Peyer's patch (tissue), 4 donors: Measurements from ENCODE around the gene UGT1A8. TPM values are rescaled to one million over a fixed set of nuclear protein-coding genes. Genes with fewer than 3 reads are reported as not detected.

Experiments used
- DNase-seq, 3 donors: peaks; one replicate each; pipeline ENCODE4 v3.0.0-alpha.2; 2017 to 2019
- H3K27ac ChIP-seq, 4 donors: fragments of 200-600 bp; sonication (generic); one replicate each; pipeline ENCODE4 v1.5.1; 2016 to 2019
- H3K27me3 ChIP-seq, 2 donors: fragments of 200-600 bp; sonication (generic); one replicate each; pipeline ENCODE4 v1.5.1; 2019
- H3K36me3 ChIP-seq, 3 donors: fragments of 200-600 bp; sonication (generic); one replicate each; pipeline ENCODE4 v1.5.1; 2016 to 2019
- H3K4me1 ChIP-seq, 4 donors: fragments of 200-600 bp; sonication (generic); one replicate each; pipeline ENCODE4 v1.5.1; 2016 to 2019
- H3K4me3 ChIP-seq, 4 donors: fragments of 200-600 bp; sonication (generic); 1 replicate in 3 of 4; 2 replicates in 1 of 4; pipeline ENCODE4 v1.5.1; 2016 to 2019; ENCODE audit warnings: mild to moderate bottlenecking in 1 of 4
- H3K9me3 ChIP-seq, 4 donors: fragments of 200-600 bp; sonication (generic); one replicate each; pipeline ENCODE4 v1.5.1; 2016 to 2019; ENCODE audit warnings: mild to moderate bottlenecking in 1 of 4
- POLR2A ChIP-seq, 2 donors: fragments of 450-650 bp; IDR thresholded peaks; one replicate each; pipeline ENCODE4 v1.5.1; 2017; ENCODE audit warnings: antibody characterized with exemption in 2 of 2, mild to moderate bottlenecking in 2 of 2, moderate library complexity in 2 of 2
- total RNA-seq, 4 donors: library from RNA; depleted of rRNA; stranded (reverse); fragments of >200 nt; gene quantifications; one replicate each; pipeline ENCODE4 v1.1.0, GENCODE V29; 2016
- TF ChIP-seq, protein P1 (sequence below), 6 experiments: fragments of 450-650 bp in 4 of 6; fragments of 200-600 bp in 2 of 6; sonication (generic) in 1 of 6; IDR thresholded peaks; one replicate each; pipeline ENCODE4 v1.5.1; 2017 to 2019; ENCODE audit warnings: antibody characterized with exemption in 6 of 6, mild to moderate bottlenecking in 3 of 6, moderate library complexity in 1 of 6

The UGT1A8 gene
- total RNA-seq, 4 donors from 2014 or later = 2.5 to 19.6 (median 10.5) TPM

DNA sequence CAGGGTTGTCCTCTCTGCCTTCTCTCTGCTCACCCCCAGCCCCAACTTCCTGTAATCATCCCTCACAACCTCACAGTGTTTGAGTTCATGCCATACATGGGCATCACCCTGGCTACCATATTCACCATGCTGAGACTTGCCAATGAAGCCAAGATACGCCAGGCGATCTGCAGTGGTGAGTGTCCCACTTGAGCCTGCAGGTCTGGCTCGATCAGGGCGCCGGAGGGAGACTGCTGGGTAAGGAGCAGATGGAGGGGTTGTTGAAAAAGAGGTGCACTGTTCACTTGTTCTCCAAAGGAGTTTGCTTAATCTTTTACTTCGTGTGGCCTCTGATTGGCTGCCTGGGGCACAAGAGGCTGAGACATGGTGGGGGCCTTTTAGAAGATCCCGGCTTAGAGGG lies 175.3 kb downstream of the UGT1A8 start:
- no peaks in the 10 kb centered on the region for H3K4me1 ChIP-seq
- H3K36me3 ChIP-seq = no peaks in the 10 kb centered on the region
- no peak overlapping the region for H3K4me3 ChIP-seq
- no peak for DNase-seq
- no peak overlapping the region for H3K27ac ChIP-seq
- no peaks in the 10 kb centered on the region for H3K9me3 ChIP-seq
- TF ChIP-seq, protein P1, sequence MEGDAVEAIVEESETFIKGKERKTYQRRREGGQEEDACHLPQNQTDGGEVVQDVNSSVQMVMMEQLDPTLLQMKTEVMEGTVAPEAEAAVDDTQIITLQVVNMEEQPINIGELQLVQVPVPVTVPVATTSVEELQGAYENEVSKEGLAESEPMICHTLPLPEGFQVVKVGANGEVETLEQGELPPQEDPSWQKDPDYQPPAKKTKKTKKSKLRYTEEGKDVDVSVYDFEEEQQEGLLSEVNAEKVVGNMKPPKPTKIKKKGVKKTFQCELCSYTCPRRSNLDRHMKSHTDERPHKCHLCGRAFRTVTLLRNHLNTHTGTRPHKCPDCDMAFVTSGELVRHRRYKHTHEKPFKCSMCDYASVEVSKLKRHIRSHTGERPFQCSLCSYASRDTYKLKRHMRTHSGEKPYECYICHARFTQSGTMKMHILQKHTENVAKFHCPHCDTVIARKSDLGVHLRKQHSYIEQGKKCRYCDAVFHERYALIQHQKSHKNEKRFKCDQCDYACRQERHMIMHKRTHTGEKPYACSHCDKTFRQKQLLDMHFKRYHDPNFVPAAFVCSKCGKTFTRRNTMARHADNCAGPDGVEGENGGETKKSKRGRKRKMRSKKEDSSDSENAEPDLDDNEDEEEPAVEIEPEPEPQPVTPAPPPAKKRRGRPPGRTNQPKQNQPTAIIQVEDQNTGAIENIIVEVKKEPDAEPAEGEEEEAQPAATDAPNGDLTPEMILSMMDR (IDR thresholded peaks at IDR 0.05) = no peak
- TF ChIP-seq POLR2A (IDR thresholded peaks at IDR 0.05) = no peak
- no peaks in the 10 kb centered on the region for H3K27me3 ChIP-seq

- H3K4me3 ChIP-seq = no peak overlapping the region
- no peaks in the 10 kb centered on the region for H3K27me3 ChIP-seq
- H3K27ac ChIP-seq = no peak overlapping the region
- H3K36me3 ChIP-seq = no peaks in the 10 kb centered on the region
- DNase-seq = no peak
- TF ChIP-seq, protein P1 (IDR thresholded peaks at IDR 0.05) = no peak
- no peak for TF ChIP-seq POLR2A (IDR thresholded peaks at IDR 0.05)
- no peaks in the 10 kb centered on the region for H3K4me1 ChIP-seq
- H3K9me3 ChIP-seq = no peaks in the 10 kb centered on the region
Measured at GRCh38 chr2:233793465-233794127, 176.2 kb downstream of the UGT1A8 start.

DNA sequence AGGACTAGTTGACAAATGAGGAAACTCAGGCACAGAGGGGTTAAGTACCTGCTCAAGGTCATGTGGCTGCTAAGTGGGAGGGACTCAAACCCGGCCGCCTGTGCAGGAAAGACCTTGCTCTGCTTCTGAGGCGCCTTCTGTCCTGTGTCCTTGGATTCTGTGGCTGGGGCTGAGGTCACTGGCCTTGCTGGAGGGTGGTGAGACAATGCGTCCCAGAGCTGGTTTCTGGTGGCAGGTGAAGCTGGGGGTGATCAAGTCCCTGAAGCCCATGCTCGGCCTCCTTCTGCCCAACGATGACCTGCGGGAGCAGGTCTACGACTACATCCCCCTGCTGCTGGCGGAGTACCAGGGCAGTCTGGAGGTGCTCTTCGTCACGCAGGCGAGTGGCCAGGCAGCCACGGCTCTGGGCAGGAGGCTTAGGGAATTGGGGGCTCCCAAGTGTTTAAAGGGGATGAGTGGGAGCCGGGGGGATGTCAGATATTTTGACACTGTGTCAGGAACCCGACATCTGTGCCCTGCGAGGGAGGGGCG lies 176.8 kb downstream of the UGT1A8 start:
- TF ChIP-seq POLR2A (IDR thresholded peaks at IDR 0.05) = no peak
- TF ChIP-seq, protein P1 (IDR thresholded peaks at IDR 0.05) = no peak
- Histone ChIP-seq H3K36me3 (no peaks in the 10 kb centered on the region), H3K27ac (no peak overlapping the region), H3K4me3 (no peak overlapping the region), H3K27me3 (no peaks in the 10 kb centered on the region), H3K9me3 (no peaks in the 10 kb centered on the region), H3K4me1 (no peaks in the 10 kb centered on the region)
- no peak for DNase-seq

DNA sequence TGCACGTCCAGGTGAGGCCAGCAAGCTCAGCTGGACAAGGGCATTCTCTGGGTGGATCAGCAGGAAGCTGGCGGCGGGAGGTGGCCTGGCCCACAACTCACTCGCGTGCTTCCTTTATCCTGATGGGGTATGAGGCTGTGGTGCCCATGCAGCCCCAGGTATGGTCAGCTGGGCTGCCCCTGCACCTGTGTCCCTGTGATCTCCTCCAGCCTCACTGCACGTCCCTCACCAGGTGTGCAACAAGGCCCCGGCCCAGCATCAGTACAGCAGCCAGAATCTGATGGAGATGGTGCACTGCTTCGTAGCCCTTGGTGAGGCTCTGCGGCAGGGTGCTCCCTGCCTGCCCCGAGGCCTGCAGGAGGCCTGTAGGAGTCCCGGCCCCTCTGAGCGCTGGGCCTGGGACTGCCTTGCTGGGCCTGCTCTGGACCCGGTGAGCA lies 178.3 kb downstream of the UGT1A8 start:
- Histone ChIP-seq H3K4me1 (no peaks in the 10 kb centered on the region), H3K27ac (no peak overlapping the region), H3K4me3 (no peak overlapping the region), H3K9me3 (no peaks in the 10 kb centered on the region), H3K27me3 (no peaks in the 10 kb centered on the region), H3K36me3 (no peaks in the 10 kb centered on the region)
- TF ChIP-seq, protein P1 (IDR thresholded peaks at IDR 0.05) = no peak
- TF ChIP-seq POLR2A (IDR thresholded peaks at IDR 0.05) = no peak
- DNase-seq = peak in 1 of 3 donors; percentile 35

GRCh38 chr2:233796254-233796653 lies 178.8 kb downstream of the UGT1A8 start:
- Histone ChIP-seq H3K27ac (no peak overlapping the region), H3K9me3 (no peaks in the 10 kb centered on the region), H3K4me1 (no peaks in the 10 kb centered on the region), H3K36me3 (no peaks in the 10 kb centered on the region), H3K4me3 (no peak overlapping the region), H3K27me3 (no peaks in the 10 kb centered on the region)
- no peak for TF ChIP-seq POLR2A (IDR thresholded peaks at IDR 0.05)
- TF ChIP-seq, protein P1 (IDR thresholded peaks at IDR 0.05) = no peak
- peak in 1 of 3 donors; percentile 16 for DNase-seq
